ENCODE measurements around the gene RXRA. TPM values are rescaled to one million over a fixed set of nuclear protein-coding genes. Genes with fewer than 3 reads are reported as not detected.

The RXRA gene
- total RNA-seq, 1 experiment from 2014 or later: 29.9 TPM

GRCh38 chr9:134371731-134372130 lies 45.5 kb downstream of the RXRA start:
- Histone ChIP-seq H3K27me3 (ENCODE audit: insufficient read depth, low read length) (no peaks in the 10 kb centered on the region), H2BK120ac (ENCODE audit: low read depth, low read length, poor library complexity, severe bottlenecking) (no peak overlapping the region), H3K9me3 (ENCODE audit: control insufficient read depth, low read depth, low read length) (no peaks in the 10 kb centered on the region), H3K79me2 (ENCODE audit: insufficient read depth, low read length) (peaks cover 3% of the 10 kb centered on the region; the same call in 1 of the 2 replicates), H4K20me1 (ENCODE audit: control insufficient read depth, insufficient read depth, insufficient read length) (no peaks in the 10 kb centered on the region), H3K79me1 (ENCODE audit: insufficient read depth, low read depth, low read length, poor library complexity, severe bottlenecking) (no peaks in the 10 kb centered on the region), H2BK12ac (ENCODE audit: insufficient read length, low read depth, low read length) (no peak overlapping the region), H3K4me1 (ENCODE audit: insufficient read depth, low read length) (no peaks in the 10 kb centered on the region), H3K23ac (ENCODE audit: insufficient read length, low read depth, low read length) (no peak overlapping the region), H3K14ac (ENCODE audit: insufficient read depth, low read length) (no peak overlapping the region; the same call in 1 of the 2 replicates), H3K27ac (ENCODE audit: insufficient read length, low read depth, low read length) (no peak overlapping the region), H3K4me2 (ENCODE audit: insufficient read depth, insufficient read length, low read length) (no peak overlapping the region), H2BK20ac (ENCODE audit: low read depth, low read length, poor library complexity, severe bottlenecking) (no peak overlapping the region), H3K4ac (ENCODE audit: low read depth, low read length) (no peak overlapping the region; the same call in 1 of the 2 replicates), H3K9ac (ENCODE audit: extremely low read depth, insufficient read length, low read length) (no peak overlapping the region), H2BK5ac (ENCODE audit: insufficient read length, low read length) (no peak overlapping the region), H3K23me2 (ENCODE audit: insufficient read length, low read depth, low read length, poor library complexity, severe bottlenecking) (no peaks in the 10 kb centered on the region), H2BK15ac (ENCODE audit: low read depth, low read length) (no peak overlapping the region), H2AK5ac (ENCODE audit: insufficient read length, low read length) (no peak overlapping the region), H3T11ph (ENCODE audit: low read length) (no peak overlapping the region), H2AFZ (ENCODE audit: low read length) (no peak overlapping the region), H4K5ac (ENCODE audit: insufficient read length, low read depth, low read length) (no peak overlapping the region), H3K56ac (ENCODE audit: insufficient read length, low read depth, low read length) (no peak overlapping the region), H4K8ac (replicated peaks; ENCODE audit: insufficient read length, low read depth, low read length) (no peak overlapping the region), H3K18ac (ENCODE audit: insufficient read length, low read depth, low read length) (no peak overlapping the region), H4K91ac (ENCODE audit: insufficient read length, low read depth, low read length) (no peak overlapping the region)
- H3K9me3 Mint-ChIP-seq: no peaks in the 10 kb centered on the region
- H3K36me3 Mint-ChIP-seq (ENCODE audit: insufficient read depth in 1 of 3, low read depth in 3 of 3): no peaks in the 10 kb centered on the region; a peak in 1 of 7 replicates
- no peak for TF ChIP-seq CTCF (conservative IDR thresholded peaks at IDR 0.05)
- DNase-seq: no peak
- H3K27me3 Mint-ChIP-seq (ENCODE audit: low read depth): no peaks in the 10 kb centered on the region
- H3K4me3 Mint-ChIP-seq: no peak overlapping the region
- H3K27ac Mint-ChIP-seq: 0 out of 7 replicates have a peak overlapping the region, but pooled peaks of 1 of the 3 experiments have one; percentile 64
- WGBS (ENCODE audit: extremely low coverage, insufficient read length, low lambda C conversion rate): no CpG with 5 or more reads among the region's 16 CpGs
- H3K4me1 Mint-ChIP-seq: peaks cover 0 to 16% of the 10 kb centered on the region in 2 experiments; a peak in 3 of 4 replicates
